HTERT RPE-1 (cell line): Measurements from ENCODE around the gene AMBRA1.

Experiments
- in situ Hi-C: fragments of 300-500 bp; cut with MboI; formaldehyde crosslinking; loops from 4 replicates; pipeline ENCODE4 v1.14.3; 2020; ENCODE audit warnings: low sequenced_read_pairs

AMBRA1 gene

GRCh38 chr11:46511342-46511741 is 82.5 kb downstream of the AMBRA1 start:
- in situ Hi-C loops: no loop called here

GRCh38 chr11:46508360-46508759 is 85.5 kb downstream of the AMBRA1 start:
- in situ Hi-C loops: no loop called here

GRCh38 chr11:46506483-46506791 is 87.4 kb downstream of the AMBRA1 start:
- in situ Hi-C loops: no loop called here

GRCh38 chr11:46505741-46506482 is 87.9 kb downstream of the AMBRA1 start:
- in situ Hi-C loops: no loop called here

DNA sequence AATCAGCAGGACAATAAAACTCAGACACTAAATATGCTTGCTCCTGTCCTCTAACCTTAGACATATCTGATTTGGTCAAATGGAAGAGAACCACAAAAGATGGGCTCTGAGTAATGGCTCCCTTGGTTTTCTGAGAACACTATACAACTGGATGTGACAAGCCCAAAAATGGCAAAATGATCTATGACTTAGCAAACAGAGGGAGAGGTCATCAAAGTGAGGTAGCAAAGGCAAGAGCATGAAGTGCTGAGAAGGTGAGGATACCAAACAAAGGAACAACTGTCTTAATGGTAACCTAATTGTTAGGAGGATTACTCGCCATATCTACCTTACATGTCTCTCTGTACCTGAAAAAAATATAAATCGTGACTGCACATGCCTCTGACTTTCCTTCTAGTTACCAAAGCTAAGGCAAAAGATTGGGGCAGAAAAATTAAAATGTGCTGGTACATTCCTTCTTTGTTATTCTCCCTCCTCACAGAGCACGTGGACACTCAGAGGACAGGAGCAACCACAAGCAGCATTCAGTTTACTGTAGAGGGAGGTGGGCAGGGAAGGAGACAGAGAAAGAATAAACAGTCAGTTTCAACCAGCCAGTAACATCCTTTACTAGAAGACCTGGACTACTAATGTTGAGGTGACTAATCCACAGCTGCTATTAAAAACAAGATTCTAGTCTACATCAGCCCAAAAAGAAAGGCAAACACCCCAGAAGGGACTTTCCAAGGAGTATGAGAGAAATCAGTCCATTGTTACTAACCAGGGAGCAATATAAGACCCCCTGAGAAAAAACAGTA is 88.8 kb downstream of the AMBRA1 start:
- in situ Hi-C loops: no loop called here

DNA sequence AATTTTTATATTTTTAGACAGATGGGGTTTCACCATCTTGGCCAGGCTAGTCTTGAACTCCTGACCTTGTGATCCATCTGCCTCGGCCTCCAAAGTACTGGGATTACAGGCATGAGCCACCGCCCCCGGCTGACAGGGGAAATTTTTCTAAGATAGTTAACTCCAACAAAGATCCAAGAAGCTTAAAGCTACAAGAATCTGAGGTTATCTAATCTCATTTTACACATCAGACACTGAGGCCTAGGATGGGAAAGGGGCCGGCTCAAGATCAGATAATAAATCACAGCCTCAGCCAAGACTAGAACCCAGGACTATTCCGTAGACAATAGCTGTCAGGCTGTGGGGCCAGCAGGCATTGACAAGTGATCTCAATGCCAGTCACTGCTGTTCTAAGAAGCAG is 94.0 kb downstream of the AMBRA1 start:
- in situ Hi-C loops: no loop called here

DNA sequence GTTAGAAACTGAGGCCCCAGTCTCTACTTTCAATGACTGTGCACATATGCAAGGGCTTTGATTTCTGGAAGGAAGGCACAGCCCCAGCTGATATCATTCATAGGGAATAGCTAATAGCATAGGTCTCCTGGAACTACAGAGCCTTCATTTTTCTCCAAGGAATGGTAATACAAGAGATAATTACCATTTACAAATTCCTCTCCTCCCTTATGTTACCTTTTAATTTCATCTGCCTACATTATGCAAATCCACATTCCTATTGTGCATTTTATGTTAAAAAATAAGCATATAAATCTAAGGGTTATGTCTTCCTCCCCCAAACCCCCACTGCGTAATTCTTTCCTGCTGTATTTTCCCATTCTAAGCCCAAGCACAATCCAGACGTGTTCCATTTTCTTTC is 94.9 kb downstream of the AMBRA1 start:
- in situ Hi-C loops: no loop called here

DNA sequence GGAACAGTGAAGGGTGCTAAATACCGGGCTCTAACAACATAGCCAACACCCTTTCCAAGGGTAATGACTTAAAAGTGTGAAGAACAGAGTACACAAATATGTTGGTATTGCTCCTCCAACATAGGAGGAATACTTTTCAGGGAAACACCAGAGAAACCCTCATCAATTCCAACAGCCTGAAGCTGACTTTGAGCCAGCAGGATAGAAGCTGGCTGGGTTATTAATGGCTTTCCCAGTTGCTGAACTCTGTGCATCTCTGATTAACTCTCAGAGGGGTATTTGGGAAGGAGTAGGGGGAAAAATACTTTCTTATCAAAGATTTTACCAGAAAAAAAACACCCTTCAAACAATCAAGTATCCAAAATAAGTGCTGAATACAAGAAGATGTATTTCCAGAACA is 95.6 kb downstream of the AMBRA1 start:
- in situ Hi-C loops: no loop called here

- in situ Hi-C loops: no loop called here
Observed at GRCh38 chr11:46497498-46497897, 96.3 kb downstream of the AMBRA1 start.

GRCh38 chr11:46493791-46494190 is 100.0 kb downstream of the AMBRA1 start:
- in situ Hi-C loops: no loop called here

DNA sequence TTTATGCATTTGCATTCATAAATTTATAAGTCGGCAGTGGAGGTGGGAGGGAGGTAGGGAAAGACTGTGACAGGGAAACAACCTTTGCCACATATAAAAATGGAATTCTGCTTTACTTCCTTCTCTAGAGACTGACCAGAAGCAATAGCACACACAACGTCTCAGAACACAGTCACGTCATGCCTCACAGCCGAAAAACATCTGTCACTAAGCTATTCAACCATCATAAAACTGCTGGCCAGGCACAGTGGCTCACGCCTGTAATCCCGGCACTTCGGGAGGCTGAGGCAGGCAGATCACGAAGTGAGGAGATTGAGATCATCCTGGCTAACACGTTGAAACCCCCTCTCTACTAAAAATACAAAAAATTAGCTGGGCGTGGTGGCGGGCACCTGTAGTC is 101.3 kb downstream of the AMBRA1 start:
- in situ Hi-C loops: no loop called here

GRCh38 chr11:46491661-46492330 is 102.0 kb downstream of the AMBRA1 start:
- in situ Hi-C loops: no loop called here

GRCh38 chr11:46490666-46491065 is 103.2 kb downstream of the AMBRA1 start:
- in situ Hi-C loops: no loop called here

DNA sequence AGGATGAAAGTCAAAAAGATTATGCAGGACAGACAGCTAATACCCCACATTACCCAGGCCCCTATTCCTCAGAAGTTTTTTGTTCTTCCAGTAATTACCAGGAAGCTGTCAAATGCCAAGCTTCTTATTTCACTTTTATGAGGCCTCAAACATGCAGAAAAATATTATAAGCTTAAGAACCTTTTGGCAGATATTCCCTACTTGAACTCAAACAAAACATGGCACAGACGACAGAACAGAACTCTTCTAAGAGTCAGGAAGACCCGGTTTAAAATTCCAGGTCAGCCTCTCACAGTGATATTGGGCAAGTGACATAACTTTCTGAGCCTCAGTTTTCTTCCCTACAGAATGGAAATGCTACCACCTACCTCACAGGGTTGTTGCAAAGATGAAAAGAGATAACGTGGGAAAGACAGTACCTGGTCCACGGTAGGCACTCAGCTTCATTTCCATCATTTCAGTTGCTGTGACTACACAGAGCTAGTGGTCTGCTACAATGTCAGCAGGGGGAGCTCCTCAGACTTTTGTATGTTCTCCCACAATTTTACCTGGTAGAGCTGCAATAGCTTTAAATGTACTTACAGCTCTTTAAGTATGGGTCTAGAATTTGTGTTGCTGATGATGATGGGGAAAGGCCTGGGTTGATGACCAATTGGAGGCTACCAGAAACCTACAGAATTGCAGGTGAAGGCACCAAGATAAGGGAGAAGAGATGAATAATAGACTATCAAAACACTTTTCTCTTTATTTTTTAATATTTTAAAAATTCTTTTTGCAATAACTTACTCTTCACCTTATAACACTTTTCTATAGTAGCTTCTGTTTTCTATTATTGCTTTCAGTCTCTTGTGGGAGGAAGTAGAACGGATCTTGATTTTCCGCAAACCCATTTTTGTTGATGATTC is 103.9 kb downstream of the AMBRA1 start:
- in situ Hi-C loops: no loop called here

- in situ Hi-C loops: no loop called here
Observed at GRCh38 chr11:46485856-46486443, 107.9 kb downstream of the AMBRA1 start.

DNA sequence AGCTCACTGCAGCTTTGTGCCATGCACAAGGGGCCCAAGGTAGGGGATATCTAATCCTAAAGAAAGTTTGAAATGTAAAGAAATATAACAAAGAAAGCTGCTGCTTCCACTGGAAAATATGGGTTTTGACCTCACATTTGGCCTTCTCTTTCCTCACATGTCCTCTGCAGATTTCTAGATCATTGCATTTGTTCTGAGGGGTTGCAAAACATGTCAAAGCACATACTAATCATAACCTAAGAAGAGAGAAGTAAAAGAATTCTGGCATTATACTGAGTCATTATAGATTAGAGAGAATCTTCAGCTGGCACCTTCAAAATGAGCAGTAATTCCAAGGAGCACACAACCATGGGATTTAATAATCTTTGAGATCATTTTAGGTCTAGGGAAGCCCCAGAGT is 109.7 kb downstream of the AMBRA1 start:
- in situ Hi-C loops: no loop called here

GRCh38 chr11:46480909-46481308 is 112.9 kb downstream of the AMBRA1 start:
- in situ Hi-C loops: no loop called here

- in situ Hi-C loops: no loop called here
Observed at GRCh38 chr11:46480166-46480726, 113.6 kb downstream of the AMBRA1 start.

DNA sequence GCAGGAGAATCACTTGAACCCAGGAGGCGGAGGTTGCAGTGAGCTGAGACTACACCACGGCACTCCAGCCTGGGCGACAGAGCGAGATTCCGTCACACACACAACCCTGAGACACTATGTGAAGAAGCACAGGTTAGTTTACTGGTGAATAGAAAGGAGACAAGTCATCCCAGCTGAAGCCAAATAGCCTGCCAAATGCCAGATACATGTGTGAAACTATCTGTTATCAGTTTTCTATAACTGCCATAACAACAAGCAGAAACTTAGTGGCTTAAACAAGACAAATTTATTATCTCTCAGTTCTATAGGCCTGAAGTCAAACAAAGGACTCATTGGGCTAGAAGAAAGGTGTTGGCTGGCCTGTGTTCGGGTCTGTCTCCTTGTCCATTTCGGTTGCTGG is 114.2 kb downstream of the AMBRA1 start:
- in situ Hi-C loops: no loop called here

DNA sequence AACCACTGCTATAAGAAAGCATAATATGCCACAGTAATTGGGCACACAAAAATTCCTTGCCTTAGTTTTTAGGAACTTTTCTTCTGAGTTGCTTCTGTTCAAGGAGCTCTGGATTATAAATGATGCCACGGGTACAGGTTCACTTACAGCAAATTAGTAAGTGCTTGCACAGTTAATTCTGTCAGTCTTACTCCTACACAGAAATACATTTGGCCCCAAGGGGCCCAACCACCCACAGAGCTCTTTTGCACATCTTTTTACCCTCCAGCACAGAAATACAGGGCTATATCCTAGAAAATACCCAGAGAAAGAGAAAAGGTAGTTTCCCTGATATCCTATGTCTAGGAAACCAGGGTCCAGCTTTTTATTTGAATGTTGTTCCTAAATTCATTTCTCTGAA is 115.6 kb downstream of the AMBRA1 start:
- in situ Hi-C loops: no loop called here
